ENCODE measurements around the gene CADPS.

CADPS gene

GRCh38 chr3:62892951-62893350 lies 17.7 kb upstream of the CADPS start:
- Mint-ChIP-seq H3K27ac (no peak overlapping the region), H3K27me3 (ENCODE audit: low read depth, poor library complexity) (peaks cover 10% of the 10 kb centered on the region), H3K36me3 (ENCODE audit: low read depth) (no peaks in the 10 kb centered on the region), H3K4me1 (no peaks in the 10 kb centered on the region), H3K4me3 (no peak overlapping the region), H3K9me3 (peaks cover 6% of the 10 kb centered on the region)
- TF ChIP-seq CTCF (IDR thresholded peaks at IDR 0.05): no peak
- DNase-seq: no peak

GRCh38 chr3:62892045-62892444 lies 16.8 kb upstream of the CADPS start:
- no peak overlapping the region for H3K4me3 Mint-ChIP-seq
- TF ChIP-seq CTCF (IDR thresholded peaks at IDR 0.05): no peak
- no peaks in the 10 kb centered on the region for H3K36me3 Mint-ChIP-seq (ENCODE audit: low read depth)
- H3K9me3 Mint-ChIP-seq: peaks cover 6% of the 10 kb centered on the region
- H3K27me3 Mint-ChIP-seq (ENCODE audit: low read depth, poor library complexity): peaks cover 10% of the 10 kb centered on the region
- no peaks in the 10 kb centered on the region for H3K4me1 Mint-ChIP-seq
- DNase-seq: no peak
- H3K27ac Mint-ChIP-seq: no peak overlapping the region

DNA sequence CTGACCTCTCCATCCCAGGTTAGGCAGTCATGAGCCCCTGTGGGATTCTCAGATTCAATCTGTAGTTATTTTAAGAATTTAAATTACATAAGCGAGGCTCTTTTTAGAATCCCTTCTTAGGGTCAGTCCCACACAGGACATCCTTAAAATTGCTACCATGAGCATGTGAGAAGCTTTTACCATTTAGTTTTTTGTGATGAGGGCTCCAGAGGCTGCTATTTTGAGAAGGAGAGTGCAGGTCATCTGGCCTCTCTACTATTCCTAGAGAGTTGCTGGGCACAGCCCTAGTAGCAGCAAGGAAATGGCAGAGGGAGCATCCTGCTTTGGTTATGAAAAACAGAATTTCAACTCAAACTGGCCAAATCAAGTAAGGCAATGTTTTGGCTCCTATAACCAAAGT lies 13.6 kb upstream of the CADPS start:
- Mint-ChIP-seq H3K27me3 (ENCODE audit: low read depth, poor library complexity) (peaks cover 7% of the 10 kb centered on the region), H3K27ac (no peak overlapping the region), H3K4me3 (no peak overlapping the region), H3K4me1 (no peaks in the 10 kb centered on the region), H3K36me3 (ENCODE audit: low read depth) (no peaks in the 10 kb centered on the region), H3K9me3 (no peaks in the 10 kb centered on the region)
- TF ChIP-seq CTCF (IDR thresholded peaks at IDR 0.05): no peak
- no peak for DNase-seq

- no peaks in the 10 kb centered on the region for H3K4me1 Mint-ChIP-seq
- no peaks in the 10 kb centered on the region for H3K36me3 Mint-ChIP-seq (ENCODE audit: low read depth)
- no peak overlapping the region for H3K4me3 Mint-ChIP-seq
- H3K27me3 Mint-ChIP-seq (ENCODE audit: low read depth, poor library complexity): peaks cover 7% of the 10 kb centered on the region
- H3K27ac Mint-ChIP-seq: no peak overlapping the region
- no peak for DNase-seq
- no peak for TF ChIP-seq CTCF (IDR thresholded peaks at IDR 0.05)
- no peaks in the 10 kb centered on the region for H3K9me3 Mint-ChIP-seq
Measured at GRCh38 chr3:62888180-62888579, 13.0 kb upstream of the CADPS start.

DNA sequence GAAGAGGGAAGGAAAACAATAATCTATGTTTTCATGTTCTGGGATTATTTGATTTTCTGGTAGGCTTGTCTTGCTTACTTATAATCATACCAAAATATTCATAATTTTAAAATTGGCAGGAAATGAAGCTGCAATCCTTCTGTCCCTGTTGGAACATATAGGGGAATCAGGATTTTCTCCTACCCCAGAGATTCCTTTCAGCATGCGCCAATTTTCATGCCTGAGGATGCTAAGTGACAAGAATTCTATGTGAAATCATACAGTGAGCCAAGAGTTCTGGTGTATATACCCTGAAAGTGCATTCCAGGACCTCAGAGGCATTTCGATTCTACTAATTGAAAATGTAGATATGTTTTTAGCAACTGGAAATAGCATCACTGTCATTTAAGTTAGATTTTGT lies 9.9 kb upstream of the CADPS start:
- Mint-ChIP-seq H3K36me3 (ENCODE audit: low read depth) (no peaks in the 10 kb centered on the region), H3K4me1 (no peaks in the 10 kb centered on the region), H3K27me3 (ENCODE audit: low read depth, poor library complexity) (peaks cover 5% of the 10 kb centered on the region), H3K9me3 (no peaks in the 10 kb centered on the region), H3K27ac (no peak overlapping the region), H3K4me3 (no peak overlapping the region)
- no peak for TF ChIP-seq CTCF (IDR thresholded peaks at IDR 0.05)
- no peak for DNase-seq

DNA sequence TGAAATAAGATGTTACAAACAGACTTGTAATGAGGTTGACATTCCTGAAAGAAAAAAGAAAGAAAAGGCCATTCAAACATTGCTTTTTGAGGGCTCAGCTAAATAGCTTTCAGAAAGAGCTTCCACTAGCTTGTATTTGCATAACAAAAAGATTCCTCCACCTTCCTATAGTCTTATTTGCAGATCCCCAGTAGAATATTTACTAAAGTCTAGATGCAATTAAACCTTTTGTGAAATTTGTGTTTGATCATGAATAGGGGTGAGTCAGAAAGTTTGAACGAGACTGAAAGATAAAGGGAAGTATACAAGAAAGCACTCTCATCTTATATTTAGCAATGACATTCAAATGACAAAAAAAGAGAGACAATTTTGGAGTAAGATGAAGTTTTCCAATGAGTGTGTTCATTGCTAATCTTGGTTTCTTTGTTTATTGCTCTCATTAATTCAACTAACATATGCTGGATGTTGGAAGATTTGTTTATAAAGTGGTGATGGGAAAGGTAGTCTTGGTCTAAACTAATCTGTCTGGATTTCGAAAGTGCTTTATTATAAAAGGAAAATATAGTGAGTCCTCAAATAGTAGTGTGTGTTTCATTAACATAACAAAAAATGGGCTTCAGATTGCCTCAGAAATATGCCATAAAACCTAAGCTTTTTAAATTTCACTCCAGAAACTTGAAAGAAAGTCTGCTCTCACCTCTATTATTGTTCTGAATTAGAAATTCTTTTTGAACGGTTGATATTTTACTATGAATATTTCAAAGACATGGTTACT lies 9.1 kb upstream of the CADPS start:
- no peak for DNase-seq
- H3K9me3 Mint-ChIP-seq: no peaks in the 10 kb centered on the region
- H3K27me3 Mint-ChIP-seq (ENCODE audit: low read depth, poor library complexity): peaks cover 12% of the 10 kb centered on the region
- no peaks in the 10 kb centered on the region for H3K36me3 Mint-ChIP-seq (ENCODE audit: low read depth)
- H3K4me3 Mint-ChIP-seq: no peak overlapping the region
- H3K27ac Mint-ChIP-seq: no peak overlapping the region
- no peak for TF ChIP-seq CTCF (IDR thresholded peaks at IDR 0.05)
- H3K4me1 Mint-ChIP-seq: no peaks in the 10 kb centered on the region
